Brain microvascular endothelial cell (primary cell): ENCODE results near the gene CNOT4.

Experiments used
- DNase-seq: peaks from one replicate; pipeline ENCODE4 v3.0.0-alpha.2; 2020
- H3K27ac ChIP-seq: fragments of 250-450 bp; sonication (Bioruptor Pico); 2 replicates; pipeline ENCODE4 v1.5.1; 2020; ENCODE audit warnings: mild to moderate bottlenecking, moderate library complexity
- H3K27me3 ChIP-seq: fragments of 250-450 bp; sonication (Bioruptor Pico); replicated peaks from 2 replicates; pipeline ENCODE4 v1.5.1; 2020; ENCODE audit warnings: mild to moderate bottlenecking
- H3K36me3 ChIP-seq: fragments of 250-450 bp; sonication (Bioruptor Pico); replicated peaks from 2 replicates; pipeline ENCODE4 v1.5.1; 2020; ENCODE audit warnings: mild to moderate bottlenecking
- H3K4me3 ChIP-seq: 2 replicates; pipeline ENCODE4 v1.5.1; 2011; ENCODE audit warnings: low read depth, mild to moderate bottlenecking, control low read depth, low read length, moderate library complexity
- in situ Hi-C: cut with HindIII; loops from 2 replicates; pipeline ENCODE4 v1.10.0; 2017; ENCODE audit warnings: low sequenced_read_pairs, low pct_ligation_motif_present
- TF ChIP-seq, protein P1 (sequence below): IDR thresholded peaks from 2 replicates; pipeline ENCODE4 v1.5.1; 2011; ENCODE audit warnings: low read depth, mild to moderate bottlenecking, moderate library complexity, low read length, control low read depth, inconsistent platforms; ENCODE audit errors: missing control alignments

Gene CNOT4

DNA sequence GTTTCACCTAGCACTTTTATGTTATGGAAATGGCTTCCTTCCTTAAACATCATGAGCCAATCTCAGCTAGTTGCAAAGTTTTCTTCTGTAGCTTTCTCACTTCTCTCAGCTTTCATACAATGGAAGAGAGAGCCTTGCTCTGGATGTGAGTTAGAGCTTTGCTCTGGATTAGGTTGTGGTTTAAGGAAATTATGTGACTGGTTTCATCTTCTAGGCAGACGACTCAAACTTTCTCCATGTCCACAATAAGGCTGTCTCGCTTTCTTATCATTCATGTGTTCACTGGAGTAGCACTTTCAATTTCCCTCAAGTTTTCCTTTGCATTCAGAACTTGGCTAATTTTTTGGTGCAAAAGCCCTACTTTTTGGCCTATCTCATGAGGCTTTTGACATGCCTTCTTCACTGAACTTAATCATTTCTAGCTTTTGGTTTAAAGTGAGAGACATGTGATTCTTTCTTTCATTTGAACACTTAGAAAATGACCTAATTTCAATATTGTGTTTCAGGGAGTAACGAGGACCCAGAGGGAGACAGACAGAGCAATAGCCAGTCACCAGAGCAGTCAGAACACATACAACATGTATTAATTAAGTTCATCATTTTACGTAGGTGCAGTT lies 49.8 kb downstream of the CNOT4 start:
- no peak overlapping the region for H3K27ac ChIP-seq
- in situ Hi-C loops = no loop called here
- no peak for DNase-seq

DNA sequence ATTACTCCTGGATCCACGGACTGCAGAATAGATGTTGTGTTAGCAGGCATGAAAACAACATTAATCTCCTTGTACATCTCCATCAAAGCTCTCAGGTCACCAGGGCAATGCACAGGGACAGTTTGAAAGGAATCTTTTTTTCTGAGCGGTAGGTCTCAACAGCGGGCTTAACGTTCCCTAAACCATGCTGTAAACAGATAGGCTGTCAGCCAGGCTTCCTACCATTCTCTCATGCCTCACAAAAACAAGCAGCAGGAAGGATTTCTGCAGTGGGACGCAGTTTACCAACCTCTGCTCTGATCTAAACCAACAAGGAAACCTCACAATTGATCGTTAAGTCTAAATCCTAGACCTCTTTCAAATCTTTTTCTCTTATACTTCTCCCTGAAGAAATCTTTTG lies 50.8 kb downstream of the CNOT4 start:
- Histone ChIP-seq H3K36me3 (no peaks in the 10 kb centered on the region), H3K27me3 (no peaks in the 10 kb centered on the region), H3K27ac (no peak overlapping the region), H3K4me3 (no peak overlapping the region)
- in situ Hi-C loops = no loop called here
- TF ChIP-seq, protein P1, sequence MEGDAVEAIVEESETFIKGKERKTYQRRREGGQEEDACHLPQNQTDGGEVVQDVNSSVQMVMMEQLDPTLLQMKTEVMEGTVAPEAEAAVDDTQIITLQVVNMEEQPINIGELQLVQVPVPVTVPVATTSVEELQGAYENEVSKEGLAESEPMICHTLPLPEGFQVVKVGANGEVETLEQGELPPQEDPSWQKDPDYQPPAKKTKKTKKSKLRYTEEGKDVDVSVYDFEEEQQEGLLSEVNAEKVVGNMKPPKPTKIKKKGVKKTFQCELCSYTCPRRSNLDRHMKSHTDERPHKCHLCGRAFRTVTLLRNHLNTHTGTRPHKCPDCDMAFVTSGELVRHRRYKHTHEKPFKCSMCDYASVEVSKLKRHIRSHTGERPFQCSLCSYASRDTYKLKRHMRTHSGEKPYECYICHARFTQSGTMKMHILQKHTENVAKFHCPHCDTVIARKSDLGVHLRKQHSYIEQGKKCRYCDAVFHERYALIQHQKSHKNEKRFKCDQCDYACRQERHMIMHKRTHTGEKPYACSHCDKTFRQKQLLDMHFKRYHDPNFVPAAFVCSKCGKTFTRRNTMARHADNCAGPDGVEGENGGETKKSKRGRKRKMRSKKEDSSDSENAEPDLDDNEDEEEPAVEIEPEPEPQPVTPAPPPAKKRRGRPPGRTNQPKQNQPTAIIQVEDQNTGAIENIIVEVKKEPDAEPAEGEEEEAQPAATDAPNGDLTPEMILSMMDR = no peak
- DNase-seq = no peak

More for the DNA sequence above, 49.8 kb downstream of the CNOT4 start:
- no peaks in the 10 kb centered on the region for H3K27me3 ChIP-seq
- H3K4me3 ChIP-seq = no peak overlapping the region
- no peaks in the 10 kb centered on the region for H3K36me3 ChIP-seq
- TF ChIP-seq, protein P1 = no peak

GRCh38 chr7:135454060-135454459 lies 55.8 kb downstream of the CNOT4 start:
- TF ChIP-seq, protein P1 = no peak
- in situ Hi-C loops = no loop called here
- Histone ChIP-seq H3K4me3 (no peak overlapping the region), H3K27me3 (no peaks in the 10 kb centered on the region), H3K27ac (no peak overlapping the region), H3K36me3 (no peaks in the 10 kb centered on the region)
- no peak for DNase-seq

- Histone ChIP-seq H3K36me3 (no peaks in the 10 kb centered on the region), H3K27ac (no peak overlapping the region), H3K4me3 (no peak overlapping the region), H3K27me3 (no peaks in the 10 kb centered on the region)
- TF ChIP-seq, protein P1 = no peak
- in situ Hi-C loops = no loop called here
- no peak for DNase-seq
Measured at GRCh38 chr7:135449436-135449835, 60.5 kb downstream of the CNOT4 start.

GRCh38 chr7:135448753-135449152 lies 61.1 kb downstream of the CNOT4 start:
- TF ChIP-seq, protein P1 = no peak
- Histone ChIP-seq H3K27ac (no peak overlapping the region), H3K27me3 (no peaks in the 10 kb centered on the region), H3K36me3 (no peaks in the 10 kb centered on the region), H3K4me3 (no peak overlapping the region)
- DNase-seq = no peak
- in situ Hi-C loops = no loop called here

- H3K27me3 ChIP-seq = no peaks in the 10 kb centered on the region
- TF ChIP-seq, protein P1 = no peak
- H3K4me3 ChIP-seq = no peak overlapping the region
- H3K36me3 ChIP-seq = no peaks in the 10 kb centered on the region
- DNase-seq = no peak
- in situ Hi-C loops = no loop called here
- H3K27ac ChIP-seq = no peak overlapping the region
Measured at GRCh38 chr7:135447748-135448147, 62.2 kb downstream of the CNOT4 start.
